ENCODE results near the gene CFAP299.

GRCh38 chr4:80307183-80307735 is 28.3 kb upstream of the CFAP299 start:
- TF ChIP-seq CTCF (IDR thresholded peaks at IDR 0.05 in 8 of 11, conservative IDR thresholded peaks at IDR 0.05 in 3 of 11) (no peak), POLR2AphosphoS5 (IDR thresholded peaks at IDR 0.05) (no peak)
